GM23338 (cell line): ENCODE measurements around the gene CHCHD6. TPM values are rescaled to one million over a fixed set of nuclear protein-coding genes. Genes with fewer than 3 reads are reported as not detected.

Experiments used
- CREB1 ChIP-seq: fragments of 250-450 bp; sonication (Bioruptor Pico); IDR thresholded peaks from 2 replicates; pipeline ENCODE4 v1.5.0; 2020; ENCODE audit warnings: low read depth, mild to moderate bottlenecking, moderate library complexity
- NANOG ChIP-seq: IDR thresholded peaks from 2 replicates; pipeline ENCODE4 v1.6.1; 2016; ENCODE audit warnings: antibody characterized with exemption, borderline replicate concordance
- polyA plus RNA-seq: library from polyadenylated mRNA; unstranded; fragments of >200 nt; fragmentation: Nextera tagmentation; extraction: Ambion mirVana; gene quantifications from 2 replicates; pipeline ENCODE4 v1.2.1, GENCODE V29; 2016
- total RNA-seq: library from RNA; depleted of rRNA; stranded (reverse); fragments of >200 nt; shearing (Covaris generic); gene quantifications from 2 replicates; pipeline ENCODE4 v1.2.3, GENCODE V29; 2014
- TF ChIP-seq, protein P1 (sequence below): fragments of 250-450 bp; sonication (Bioruptor Pico); IDR thresholded peaks from 2 replicates; pipeline ENCODE4 v1.5.0; 2020; ENCODE audit warnings: mild to moderate bottlenecking, moderate library complexity
- TF ChIP-seq, protein P2 (sequence below): IDR thresholded peaks from one replicate; pipeline ENCODE4 v1.6.1; 2018; ENCODE audit warnings: antibody characterized with exemption; ENCODE audit not compliant: unreplicated experiment
- TF ChIP-seq, protein P3 (sequence below): IDR thresholded peaks from 2 replicates; pipeline ENCODE4 v1.6.1; 2016; ENCODE audit warnings: antibody characterized with exemption

Gene CHCHD6
- total and polyA plus RNA-seq, 2 experiments from 2014 or later: 28.8 to 43.0 TPM

DNA sequence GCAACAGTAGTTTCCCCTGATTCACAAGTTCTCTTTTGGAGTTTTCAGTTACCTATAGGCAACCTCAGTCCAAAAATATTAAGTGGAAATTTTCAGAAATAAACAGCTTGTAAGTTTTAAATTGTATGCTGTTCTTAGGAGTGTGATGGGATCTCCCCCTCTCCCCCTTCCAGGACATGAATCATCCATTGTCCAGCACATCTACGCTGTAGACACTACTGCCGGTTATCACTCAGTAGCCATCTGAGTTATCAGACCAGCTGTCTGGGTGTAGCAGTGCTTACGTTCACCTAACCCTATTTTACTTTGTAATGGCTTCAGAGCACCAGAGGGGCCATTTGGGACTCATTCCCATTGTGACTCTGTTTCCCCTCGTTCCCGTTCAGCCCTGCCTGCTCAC is 182.2 kb downstream of the CHCHD6 start (continued):
- TF ChIP-seq, protein P1, sequence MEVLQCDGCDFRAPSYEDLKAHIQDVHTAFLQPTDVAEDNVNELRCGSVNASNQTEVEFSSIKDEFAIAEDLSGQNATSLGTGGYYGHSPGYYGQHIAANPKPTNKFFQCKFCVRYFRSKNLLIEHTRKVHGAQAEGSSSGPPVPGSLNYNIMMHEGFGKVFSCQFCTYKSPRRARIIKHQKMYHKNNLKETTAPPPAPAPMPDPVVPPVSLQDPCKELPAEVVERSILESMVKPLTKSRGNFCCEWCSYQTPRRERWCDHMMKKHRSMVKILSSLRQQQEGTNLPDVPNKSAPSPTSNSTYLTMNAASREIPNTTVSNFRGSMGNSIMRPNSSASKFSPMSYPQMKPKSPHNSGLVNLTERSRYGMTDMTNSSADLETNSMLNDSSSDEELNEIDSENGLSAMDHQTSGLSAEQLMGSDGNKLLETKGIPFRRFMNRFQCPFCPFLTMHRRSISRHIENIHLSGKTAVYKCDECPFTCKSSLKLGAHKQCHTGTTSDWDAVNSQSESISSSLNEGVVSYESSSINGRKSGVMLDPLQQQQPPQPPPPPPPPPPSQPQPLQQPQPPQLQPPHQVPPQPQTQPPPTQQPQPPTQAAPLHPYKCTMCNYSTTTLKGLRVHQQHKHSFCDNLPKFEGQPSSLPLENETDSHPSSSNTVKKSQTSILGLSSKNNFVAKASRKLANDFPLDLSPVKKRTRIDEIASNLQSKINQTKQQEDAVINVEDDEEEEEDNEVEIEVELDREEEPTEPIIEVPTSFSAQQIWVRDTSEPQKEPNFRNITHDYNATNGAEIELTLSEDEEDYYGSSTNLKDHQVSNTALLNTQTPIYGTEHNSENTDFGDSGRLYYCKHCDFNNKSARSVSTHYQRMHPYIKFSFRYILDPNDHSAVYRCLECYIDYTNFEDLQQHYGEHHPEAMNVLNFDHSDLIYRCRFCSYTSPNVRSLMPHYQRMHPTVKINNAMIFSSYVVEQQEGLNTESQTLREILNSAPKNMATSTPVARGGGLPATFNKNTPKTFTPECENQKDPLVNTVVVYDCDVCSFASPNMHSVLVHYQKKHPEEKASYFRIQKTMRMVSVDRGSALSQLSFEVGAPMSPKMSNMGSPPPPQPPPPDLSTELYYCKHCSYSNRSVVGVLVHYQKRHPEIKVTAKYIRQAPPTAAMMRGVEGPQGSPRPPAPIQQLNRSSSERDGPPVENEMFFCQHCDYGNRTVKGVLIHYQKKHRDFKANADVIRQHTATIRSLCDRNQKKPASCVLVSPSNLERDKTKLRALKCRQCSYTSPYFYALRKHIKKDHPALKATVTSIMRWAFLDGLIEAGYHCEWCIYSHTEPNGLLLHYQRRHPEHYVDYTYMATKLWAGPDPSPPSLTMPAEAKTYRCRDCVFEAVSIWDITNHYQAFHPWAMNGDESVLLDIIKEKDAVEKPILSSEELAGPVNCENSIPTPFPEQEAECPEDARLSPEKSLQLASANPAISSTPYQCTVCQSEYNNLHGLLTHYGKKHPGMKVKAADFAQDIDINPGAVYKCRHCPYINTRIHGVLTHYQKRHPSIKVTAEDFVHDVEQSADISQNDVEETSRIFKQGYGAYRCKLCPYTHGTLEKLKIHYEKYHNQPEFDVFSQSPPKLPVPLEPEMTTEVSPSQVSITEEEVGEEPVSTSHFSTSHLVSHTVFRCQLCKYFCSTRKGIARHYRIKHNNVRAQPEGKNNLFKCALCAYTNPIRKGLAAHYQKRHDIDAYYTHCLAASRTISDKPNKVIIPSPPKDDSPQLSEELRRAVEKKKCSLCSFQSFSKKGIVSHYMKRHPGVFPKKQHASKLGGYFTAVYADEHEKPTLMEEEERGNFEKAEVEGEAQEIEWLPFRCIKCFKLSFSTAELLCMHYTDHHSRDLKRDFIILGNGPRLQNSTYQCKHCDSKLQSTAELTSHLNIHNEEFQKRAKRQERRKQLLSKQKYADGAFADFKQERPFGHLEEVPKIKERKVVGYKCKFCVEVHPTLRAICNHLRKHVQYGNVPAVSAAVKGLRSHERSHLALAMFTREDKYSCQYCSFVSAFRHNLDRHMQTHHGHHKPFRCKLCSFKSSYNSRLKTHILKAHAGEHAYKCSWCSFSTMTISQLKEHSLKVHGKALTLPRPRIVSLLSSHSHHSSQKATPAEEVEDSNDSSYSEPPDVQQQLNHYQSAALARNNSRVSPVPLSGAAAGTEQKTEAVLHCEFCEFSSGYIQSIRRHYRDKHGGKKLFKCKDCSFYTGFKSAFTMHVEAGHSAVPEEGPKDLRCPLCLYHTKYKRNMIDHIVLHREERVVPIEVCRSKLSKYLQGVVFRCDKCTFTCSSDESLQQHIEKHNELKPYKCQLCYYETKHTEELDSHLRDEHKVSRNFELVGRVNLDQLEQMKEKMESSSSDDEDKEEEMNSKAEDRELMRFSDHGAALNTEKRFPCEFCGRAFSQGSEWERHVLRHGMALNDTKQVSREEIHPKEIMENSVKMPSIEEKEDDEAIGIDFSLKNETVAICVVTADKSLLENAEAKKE: no peak
- TF ChIP-seq, protein P2, sequence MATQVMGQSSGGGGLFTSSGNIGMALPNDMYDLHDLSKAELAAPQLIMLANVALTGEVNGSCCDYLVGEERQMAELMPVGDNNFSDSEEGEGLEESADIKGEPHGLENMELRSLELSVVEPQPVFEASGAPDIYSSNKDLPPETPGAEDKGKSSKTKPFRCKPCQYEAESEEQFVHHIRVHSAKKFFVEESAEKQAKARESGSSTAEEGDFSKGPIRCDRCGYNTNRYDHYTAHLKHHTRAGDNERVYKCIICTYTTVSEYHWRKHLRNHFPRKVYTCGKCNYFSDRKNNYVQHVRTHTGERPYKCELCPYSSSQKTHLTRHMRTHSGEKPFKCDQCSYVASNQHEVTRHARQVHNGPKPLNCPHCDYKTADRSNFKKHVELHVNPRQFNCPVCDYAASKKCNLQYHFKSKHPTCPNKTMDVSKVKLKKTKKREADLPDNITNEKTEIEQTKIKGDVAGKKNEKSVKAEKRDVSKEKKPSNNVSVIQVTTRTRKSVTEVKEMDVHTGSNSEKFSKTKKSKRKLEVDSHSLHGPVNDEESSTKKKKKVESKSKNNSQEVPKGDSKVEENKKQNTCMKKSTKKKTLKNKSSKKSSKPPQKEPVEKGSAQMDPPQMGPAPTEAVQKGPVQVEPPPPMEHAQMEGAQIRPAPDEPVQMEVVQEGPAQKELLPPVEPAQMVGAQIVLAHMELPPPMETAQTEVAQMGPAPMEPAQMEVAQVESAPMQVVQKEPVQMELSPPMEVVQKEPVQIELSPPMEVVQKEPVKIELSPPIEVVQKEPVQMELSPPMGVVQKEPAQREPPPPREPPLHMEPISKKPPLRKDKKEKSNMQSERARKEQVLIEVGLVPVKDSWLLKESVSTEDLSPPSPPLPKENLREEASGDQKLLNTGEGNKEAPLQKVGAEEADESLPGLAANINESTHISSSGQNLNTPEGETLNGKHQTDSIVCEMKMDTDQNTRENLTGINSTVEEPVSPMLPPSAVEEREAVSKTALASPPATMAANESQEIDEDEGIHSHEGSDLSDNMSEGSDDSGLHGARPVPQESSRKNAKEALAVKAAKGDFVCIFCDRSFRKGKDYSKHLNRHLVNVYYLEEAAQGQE: no peak
- TF ChIP-seq NANOG (no peak), CREB1 (CRISPR knock-in tag) (no peak)
- TF ChIP-seq, protein P3, sequence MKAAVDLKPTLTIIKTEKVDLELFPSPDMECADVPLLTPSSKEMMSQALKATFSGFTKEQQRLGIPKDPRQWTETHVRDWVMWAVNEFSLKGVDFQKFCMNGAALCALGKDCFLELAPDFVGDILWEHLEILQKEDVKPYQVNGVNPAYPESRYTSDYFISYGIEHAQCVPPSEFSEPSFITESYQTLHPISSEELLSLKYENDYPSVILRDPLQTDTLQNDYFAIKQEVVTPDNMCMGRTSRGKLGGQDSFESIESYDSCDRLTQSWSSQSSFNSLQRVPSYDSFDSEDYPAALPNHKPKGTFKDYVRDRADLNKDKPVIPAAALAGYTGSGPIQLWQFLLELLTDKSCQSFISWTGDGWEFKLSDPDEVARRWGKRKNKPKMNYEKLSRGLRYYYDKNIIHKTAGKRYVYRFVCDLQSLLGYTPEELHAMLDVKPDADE: no peak
